GM23338 (cell line): ENCODE results near the gene FOXC2. TPM values are rescaled to one million over a fixed set of nuclear protein-coding genes. Genes with fewer than 3 reads are reported as not detected.
A peak's percentile ranks its signal among the peaks of the same experiment; 100 is the strongest.

ENCODE experiments used
- ATAC-seq: fragments of 200-7000 bp; cut with Tn5 transposase; 3 replicates; pipeline ENCODE4 v1.9.1; 2020
- DNase-seq: peaks from one replicate; pipeline ENCODE4 v3.0.0-alpha.2; 2015; ENCODE audit warnings: low spot score
- H2AFZ ChIP-seq: fragments of 200-600 bp; sonication (generic); 2 replicates; pipeline ENCODE4 v1.8.0; 2016; ENCODE audit warnings: antibody characterized with exemption, mild to moderate bottlenecking, moderate library complexity
- H3F3A ChIP-seq: fragments of 200-600 bp; sonication (generic); replicated peaks from 2 replicates; pipeline ENCODE4 v1.8.0; 2017; ENCODE audit warnings: antibody characterized with exemption, mixed run types, low read depth
- H3K27ac ChIP-seq: fragments of 200-600 bp; sonication (generic); 2 replicates; pipeline ENCODE4 v1.6.1; 2016; ENCODE audit warnings: low read depth
- H3K27me3 ChIP-seq: fragments of 200-600 bp; sonication (generic); 2 replicates; pipeline ENCODE4 v1.8.0; 2016; ENCODE audit warnings: mild to moderate bottlenecking, mixed run types, moderate library complexity; ENCODE audit not compliant: insufficient read depth
- H3K36me3 ChIP-seq: fragments of 200-600 bp; sonication (generic); 2 replicates; pipeline ENCODE4 v1.8.0; 2016; ENCODE audit warnings: mild to moderate bottlenecking; ENCODE audit not compliant: insufficient read depth
- H3K4me1 ChIP-seq: fragments of 200-600 bp; sonication (generic); 2 replicates; pipeline ENCODE4 v1.8.0; 2016; ENCODE audit warnings: mild to moderate bottlenecking, moderate library complexity; ENCODE audit not compliant: insufficient read depth
- H3K4me2 ChIP-seq: fragments of 200-600 bp; sonication (generic); 2 replicates; pipeline ENCODE4 v1.7.1; 2017; ENCODE audit warnings: mixed run types
- H3K4me3 ChIP-seq: fragments of 200-600 bp; sonication (generic); 2 replicates; pipeline ENCODE4 v1.6.1; 2016; ENCODE audit warnings: mixed run types
- H3K79me2 ChIP-seq: fragments of 200-600 bp; sonication (generic); replicated peaks from 2 replicates; pipeline ENCODE4 v1.8.0; 2017; ENCODE audit warnings: mild to moderate bottlenecking; ENCODE audit not compliant: insufficient read depth
- H3K9me2 ChIP-seq: fragments of 200-600 bp; sonication (generic); 2 replicates; pipeline ENCODE4 v1.8.0; 2017; ENCODE audit not compliant: insufficient read depth
- H4K20me1 ChIP-seq: fragments of 200-600 bp; sonication (generic); replicated peaks from 2 replicates; pipeline ENCODE4 v1.8.0; 2017; ENCODE audit warnings: mild to moderate bottlenecking; ENCODE audit not compliant: insufficient read depth
- H3K27ac Mint-ChIP-seq: 2 replicates; pipeline ENCODE4 v1.8.0; 2020; ENCODE audit warnings: inconsistent platforms, mild to moderate bottlenecking, moderate library complexity, mixed read lengths
- H3K27me3 Mint-ChIP-seq: 3 replicates; pipeline ENCODE4 v1.8.0; 2022; ENCODE audit warnings: low read depth, mild to moderate bottlenecking, moderate library complexity, mixed read lengths, inconsistent platforms; ENCODE audit not compliant: insufficient read depth, poor library complexity
- H3K36me3 Mint-ChIP-seq: 3 replicates; pipeline ENCODE4 v1.8.0; 2021; ENCODE audit warnings: low read depth, mild to moderate bottlenecking, inconsistent platforms, moderate library complexity, mixed read lengths
- H3K4me1 Mint-ChIP-seq: 3 replicates; pipeline ENCODE4 v1.8.0; 2020; ENCODE audit warnings: mild to moderate bottlenecking, inconsistent platforms, mixed read lengths
- H3K4me3 Mint-ChIP-seq: 3 replicates; pipeline ENCODE4 v1.8.0; 2021; ENCODE audit warnings: moderate library complexity, mild to moderate bottlenecking, inconsistent platforms, mixed read lengths
- H3K9me3 Mint-ChIP-seq: 3 replicates; pipeline ENCODE4 v1.8.0; 2020; ENCODE audit warnings: moderate library complexity, mild to moderate bottlenecking, inconsistent platforms, mixed read lengths
- CREB1 ChIP-seq: fragments of 250-450 bp; sonication (Bioruptor Pico); IDR thresholded peaks from 2 replicates; pipeline ENCODE4 v1.5.0; 2020; ENCODE audit warnings: low read depth, mild to moderate bottlenecking, moderate library complexity
- CTCF ChIP-seq, 2 experiments: fragments of 200-600 bp in 1 of 2; sonication (generic) in 1 of 2; conservative IDR thresholded peaks; 2 replicates each; pipeline versions ENCODE4 v1.5.1 to v1.6.1; 2016 to 2017; ENCODE audit warnings: antibody characterized with exemption in 2 of 2, low read depth in 2 of 2, mild to moderate bottlenecking in 2 of 2, moderate library complexity in 1 of 2
- EZH2 ChIP-seq: fragments of 200-600 bp; sonication (generic); IDR thresholded peaks from one replicate; pipeline ENCODE4 v1.8.0; 2017; ENCODE audit warnings: antibody characterized with exemption, mild to moderate bottlenecking, low read depth; ENCODE audit not compliant: unreplicated experiment
- EZH2phosphoT487 ChIP-seq: fragments of 200-600 bp; sonication (generic); IDR thresholded peaks from one replicate; pipeline ENCODE4 v1.8.1; 2018; ENCODE audit warnings: antibody characterized with exemption; ENCODE audit not compliant: unreplicated experiment
- JUNB ChIP-seq: IDR thresholded peaks from one replicate; pipeline ENCODE4 v1.6.1; 2016; ENCODE audit warnings: antibody characterized with exemption; ENCODE audit not compliant: unreplicated experiment
- NANOG ChIP-seq: IDR thresholded peaks from 2 replicates; pipeline ENCODE4 v1.6.1; 2016; ENCODE audit warnings: antibody characterized with exemption, borderline replicate concordance
- POLR2AphosphoS5 ChIP-seq: IDR thresholded peaks from 2 replicates; pipeline ENCODE4 v1.6.1; 2016; ENCODE audit warnings: antibody characterized with exemption, low read depth
- REST ChIP-seq: IDR thresholded peaks from one replicate; pipeline ENCODE4 v1.6.1; 2018; ENCODE audit warnings: antibody characterized with exemption; ENCODE audit not compliant: unreplicated experiment
- STAT1 ChIP-seq: IDR thresholded peaks from one replicate; pipeline ENCODE4 v1.6.1; 2016; ENCODE audit warnings: antibody characterized with exemption; ENCODE audit not compliant: unreplicated experiment
- ZNF114 ChIP-seq: fragments of 250-450 bp; sonication (Bioruptor Pico); IDR thresholded peaks from 2 replicates; pipeline ENCODE4 v1.5.0; 2020; ENCODE audit warnings: mild to moderate bottlenecking, moderate library complexity
- ZNF331 ChIP-seq: fragments of 250-450 bp; sonication (Bioruptor Pico); IDR thresholded peaks from 2 replicates; pipeline ENCODE4 v1.5.0; 2020; ENCODE audit warnings: low read depth, mild to moderate bottlenecking, moderate library complexity
- ZNF462 ChIP-seq: fragments of 250-450 bp; sonication (Bioruptor Pico); IDR thresholded peaks from 2 replicates; pipeline ENCODE4 v1.5.0; 2020; ENCODE audit warnings: mild to moderate bottlenecking, moderate library complexity
- polyA plus RNA-seq: library from polyadenylated mRNA; unstranded; fragments of >200 nt; fragmentation: Nextera tagmentation; extraction: Ambion mirVana; gene quantifications from 2 replicates; pipeline ENCODE4 v1.2.1, GENCODE V29; 2016
- total RNA-seq: library from RNA; depleted of rRNA; stranded (reverse); fragments of >200 nt; shearing (Covaris generic); gene quantifications from 2 replicates; pipeline ENCODE4 v1.2.3, GENCODE V29; 2014

Gene FOXC2
- total and polyA plus RNA-seq, 2 experiments from 2014 or later, result 0.16 TPM; not detected in 1

- no peak for TF ChIP-seq REST
- no peak for TF ChIP-seq NANOG
- no peak for TF ChIP-seq ZNF114 (CRISPR knock-in tag)
- no peak for TF ChIP-seq STAT1
- TF ChIP-seq CTCF (conservative IDR thresholded peaks at IDR 0.05; ENCODE audit: low read depth in 2 of 2), result no peak
- no peak for TF ChIP-seq CREB1 (CRISPR knock-in tag)
- no peak for TF ChIP-seq EZH2phosphoT487
- TF ChIP-seq JUNB, result no peak
- TF ChIP-seq ZNF331 (CRISPR knock-in tag), result no peak
- TF ChIP-seq POLR2AphosphoS5, result no peak
- TF ChIP-seq EZH2, result no peak
Observed at GRCh38 chr16:86572606-86573005, 6.0 kb downstream of the FOXC2 start (continued).

- H3K4me2 ChIP-seq, result peak overlapping the region; percentile 61
- H3K36me3 Mint-ChIP-seq, result no peaks in the 10 kb centered on the region; the same call in 2 of the 3 replicates
- peaks cover 99% of the 10 kb centered on the region for H3K27me3 ChIP-seq
- H3F3A ChIP-seq, result peaks cover 4% of the 10 kb centered on the region
- DNase-seq (peak; percentile 86), ATAC-seq (peak; percentile 2; the same call in 1 of the 3 replicates)
- H3K4me3 ChIP-seq, result peak overlapping the region; percentile 39; the same call in 1 of the 2 replicates
- H3K79me2 ChIP-seq, result no peaks in the 10 kb centered on the region
- TF ChIP-seq ZNF462 (CRISPR knock-in tag) (no peak), POLR2AphosphoS5 (no peak), EZH2 (peak; percentile 68)
- peaks cover 82% of the 10 kb centered on the region for H3K4me1 ChIP-seq
- H3K36me3 ChIP-seq, result no peaks in the 10 kb centered on the region
- H3K27me3 Mint-ChIP-seq, result peaks cover 98% of the 10 kb centered on the region
- H4K20me1 ChIP-seq, result peaks cover 25% of the 10 kb centered on the region
- no peaks in the 10 kb centered on the region for H3K9me2 ChIP-seq
- no peak overlapping the region for H3K27ac ChIP-seq
- H3K4me1 Mint-ChIP-seq, result peaks cover 70% of the 10 kb centered on the region
- peaks cover 5% of the 10 kb centered on the region; the same call in 1 of the 3 replicates for H3K9me3 Mint-ChIP-seq
- H3K4me3 Mint-ChIP-seq, result peak overlapping the region; percentile 28; the same call in 2 of the 3 replicates
- H3K27ac Mint-ChIP-seq, result no peak overlapping the region
- no peak overlapping the region for H2AFZ ChIP-seq
Observed at GRCh38 chr16:86573215-86573614, 6.6 kb downstream of the FOXC2 start.
